ENCODE results near the gene UBE2O. TPM values are rescaled to one million over a fixed set of nuclear protein-coding genes. Genes with fewer than 3 reads are reported as not detected.

The UBE2O gene
- total RNA-seq, 4 donors from 2014 or later, result 20.3 to 52.0 (median 26.0) TPM

- TF ChIP-seq CTCF (IDR thresholded peaks at IDR 0.05) (no peak), POLR2A (IDR thresholded peaks at IDR 0.05) (no peak)
Observed at GRCh38 chr17:76495663-76496400, 42.9 kb upstream of the UBE2O start.

GRCh38 chr17:76493505-76494167 is 40.7 kb upstream of the UBE2O start:
- no peak for TF ChIP-seq CTCF (IDR thresholded peaks at IDR 0.05)
- TF ChIP-seq POLR2A (IDR thresholded peaks at IDR 0.05), result no peak
- WGBS, 2 donors, result 66 to 67% methylated on average over 21 of the region's 21 CpGs
- DNase-seq (ENCODE audit: low spot score in 2 of 2), result no peak
- intact Hi-C loops (cut with DNase I; ENCODE audit: low total_unique reads), result no loop called here
- H3K4me3 ChIP-seq (ENCODE audit: low read depth, poor library complexity, severe bottlenecking), result no peak overlapping the region

More at GRCh38 chr17:76495663-76496400, 42.9 kb upstream of the UBE2O start:
- WGBS, 2 donors, result 73 to 81% methylated on average over 10 to 11 of the region's 16 CpGs
- no peak for DNase-seq (ENCODE audit: low spot score in 2 of 2)
- intact Hi-C loops (cut with DNase I; ENCODE audit: low total_unique reads), result no loop called here
- no peak overlapping the region for H3K4me3 ChIP-seq (ENCODE audit: low read depth, poor library complexity, severe bottlenecking)

GRCh38 chr17:76492989-76493501 is 40.1 kb upstream of the UBE2O start:
- WGBS, 2 donors, result 12 to 13% methylated on average over 14 to 15 of the region's 15 CpGs
- intact Hi-C loops (cut with DNase I; ENCODE audit: low total_unique reads), result no loop called here
- peak in 1 of 2 donors; percentile 60 for DNase-seq (ENCODE audit: low spot score in 2 of 2)
- no peak overlapping the region for H3K4me3 ChIP-seq (ENCODE audit: low read depth, poor library complexity, severe bottlenecking)
- no peak for TF ChIP-seq POLR2A (IDR thresholded peaks at IDR 0.05)
- TF ChIP-seq CTCF (IDR thresholded peaks at IDR 0.05), result no peak

- no peak overlapping the region for H3K4me3 ChIP-seq (ENCODE audit: low read depth, poor library complexity, severe bottlenecking)
- WGBS, 2 donors, result 54 to 67% methylated on average over 10 to 11 of the region's 11 CpGs
- TF ChIP-seq POLR2A (IDR thresholded peaks at IDR 0.05), result no peak
- no peak for TF ChIP-seq CTCF (IDR thresholded peaks at IDR 0.05)
- intact Hi-C loops (cut with DNase I; ENCODE audit: low total_unique reads), result no loop called here
- DNase-seq (ENCODE audit: low spot score in 2 of 2), result no peak
Observed at GRCh38 chr17:76492123-76492988, 39.4 kb upstream of the UBE2O start.

GRCh38 chr17:76491271-76492122 is 38.5 kb upstream of the UBE2O start:
- no peak overlapping the region for H3K4me3 ChIP-seq (ENCODE audit: low read depth, poor library complexity, severe bottlenecking)
- intact Hi-C loops (cut with DNase I; ENCODE audit: low total_unique reads), result no loop called here
- DNase-seq (ENCODE audit: low spot score in 2 of 2), result no peak
- TF ChIP-seq CTCF (IDR thresholded peaks at IDR 0.05) (no peak), POLR2A (IDR thresholded peaks at IDR 0.05) (no peak)
- WGBS, 2 donors, result 79 to 89% methylated on average over 16 of the region's 17 CpGs

All from lower leg skin (tissue), 4 donors.